ENCODE data around the gene B3GNT3. TPM values are rescaled to one million over a fixed set of nuclear protein-coding genes. Genes with fewer than 3 reads are reported as not detected.

The B3GNT3 gene
- total and polyA plus RNA-seq, 4 donors, result 0.42 to 4.5 (median 1.9) TPM; not detected in 1

DNA sequence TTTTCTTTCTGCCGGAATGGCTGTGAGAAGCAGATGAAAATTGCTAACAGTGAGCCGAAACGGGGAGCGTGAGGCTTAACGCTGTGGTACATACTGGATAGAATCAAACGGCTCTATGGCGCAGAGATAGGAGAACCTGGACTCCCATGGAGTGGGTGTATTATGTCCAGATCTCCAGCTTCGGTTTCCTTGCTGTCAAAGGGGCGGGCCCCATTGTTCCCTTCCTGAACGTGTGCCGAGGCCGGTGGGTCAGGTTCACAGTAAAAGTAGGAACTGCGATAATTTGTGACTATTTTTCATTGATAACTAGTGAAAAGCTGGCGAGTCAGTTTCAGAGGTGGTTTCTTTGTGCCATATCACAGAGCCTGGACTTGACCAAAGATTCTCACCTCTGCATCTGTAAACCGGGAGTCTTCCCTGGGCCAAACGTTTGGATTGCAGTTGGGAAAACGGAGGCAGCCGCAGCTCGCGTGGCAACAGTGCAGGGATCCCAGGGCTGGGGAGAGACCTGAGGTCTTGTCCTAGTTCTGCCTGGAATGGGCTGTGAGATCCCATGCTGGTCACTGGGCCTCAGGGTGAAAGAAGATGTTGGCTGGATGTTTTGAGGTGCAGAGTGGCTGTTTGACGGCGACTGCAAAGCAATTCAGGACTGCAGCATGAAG lies 65.5 kb downstream of the B3GNT3 start:
- Histone ChIP-seq H3K4me1 (ENCODE audit: control insufficient read depth in 1 of 2, insufficient read depth in 2 of 2, low read length in 2 of 2) (peaks cover 2 to 6% of the 10 kb centered on the region in 2 donors), H3K27ac (ENCODE audit: low read depth in 1 of 2, low read length in 2 of 2) (peak overlapping the region in 1 of 2 donors; percentile 2), H3K4me3 (ENCODE audit: low read length in 2 of 2) (peak overlapping the region; percentile 31 to 83), H3K27me3 (ENCODE audit: control insufficient read depth in 1 of 2, insufficient read depth in 2 of 2, low read length in 1 of 2) (no peaks in the 10 kb centered on the region), H3K9me3 (ENCODE audit: control insufficient read depth, low read length) (no peaks in the 10 kb centered on the region), H3K36me3 (ENCODE audit: control insufficient read depth in 1 of 2, insufficient read depth in 2 of 2, low read length in 1 of 2) (peaks cover 0 to 1% of the 10 kb centered on the region in 2 donors)
- intact Hi-C loops (cut with DNase I), result loop anchor here in 1 of 2 donors (5.0 kb wide), 1 partner anchor 137 kb away; no protein-coding TSS in a partner anchor
- ATAC-seq (ENCODE audit: low FRiP score) (no peak), DNase-seq (no peak)
- 2% methylated on average over 22 of the region's 22 CpGs for WGBS, 2 donors

DNA sequence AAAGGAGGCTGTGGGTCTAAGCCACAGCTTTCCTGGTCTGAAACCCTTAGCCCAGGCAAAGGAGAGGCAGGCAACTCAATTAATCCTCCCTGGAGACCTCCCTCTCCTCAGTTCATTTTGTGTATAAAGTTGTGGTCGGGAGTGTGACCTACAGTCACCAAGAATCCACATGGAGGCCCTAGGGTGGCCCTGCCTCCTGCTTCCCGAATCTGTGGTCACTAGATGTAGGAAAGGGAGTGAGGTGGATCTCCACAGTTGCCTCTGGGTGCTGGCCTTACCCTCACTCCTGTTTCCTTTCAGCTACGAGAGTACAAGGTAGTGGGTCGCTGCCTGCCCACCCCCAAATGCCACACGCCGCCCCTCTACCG lies 66.0 kb downstream of the B3GNT3 start:
- intact Hi-C loops (cut with DNase I), result loop anchor here in 1 of 2 donors (5.0 kb wide), 1 partner anchor 136 kb away; no protein-coding TSS in a partner anchor
- Histone ChIP-seq H3K36me3 (ENCODE audit: control insufficient read depth in 1 of 2, insufficient read depth in 2 of 2, low read length in 1 of 2) (peaks cover 0 to 1% of the 10 kb centered on the region in 2 donors), H3K9me3 (ENCODE audit: control insufficient read depth, low read length) (no peaks in the 10 kb centered on the region), H3K27ac (ENCODE audit: low read depth in 1 of 2, low read length in 2 of 2) (no peak overlapping the region), H3K27me3 (ENCODE audit: control insufficient read depth in 1 of 2, insufficient read depth in 2 of 2, low read length in 1 of 2) (no peaks in the 10 kb centered on the region), H3K4me3 (ENCODE audit: low read length in 2 of 2) (peak overlapping the region in 1 of 2 donors; percentile 83), H3K4me1 (ENCODE audit: control insufficient read depth in 1 of 2, insufficient read depth in 2 of 2, low read length in 2 of 2) (peaks cover 2 to 6% of the 10 kb centered on the region in 2 donors)
- 55 to 56% methylated on average over 7 of the region's 7 CpGs for WGBS, 2 donors
- DNase-seq, result no peak
- ATAC-seq (ENCODE audit: low FRiP score), result no peak

DNA sequence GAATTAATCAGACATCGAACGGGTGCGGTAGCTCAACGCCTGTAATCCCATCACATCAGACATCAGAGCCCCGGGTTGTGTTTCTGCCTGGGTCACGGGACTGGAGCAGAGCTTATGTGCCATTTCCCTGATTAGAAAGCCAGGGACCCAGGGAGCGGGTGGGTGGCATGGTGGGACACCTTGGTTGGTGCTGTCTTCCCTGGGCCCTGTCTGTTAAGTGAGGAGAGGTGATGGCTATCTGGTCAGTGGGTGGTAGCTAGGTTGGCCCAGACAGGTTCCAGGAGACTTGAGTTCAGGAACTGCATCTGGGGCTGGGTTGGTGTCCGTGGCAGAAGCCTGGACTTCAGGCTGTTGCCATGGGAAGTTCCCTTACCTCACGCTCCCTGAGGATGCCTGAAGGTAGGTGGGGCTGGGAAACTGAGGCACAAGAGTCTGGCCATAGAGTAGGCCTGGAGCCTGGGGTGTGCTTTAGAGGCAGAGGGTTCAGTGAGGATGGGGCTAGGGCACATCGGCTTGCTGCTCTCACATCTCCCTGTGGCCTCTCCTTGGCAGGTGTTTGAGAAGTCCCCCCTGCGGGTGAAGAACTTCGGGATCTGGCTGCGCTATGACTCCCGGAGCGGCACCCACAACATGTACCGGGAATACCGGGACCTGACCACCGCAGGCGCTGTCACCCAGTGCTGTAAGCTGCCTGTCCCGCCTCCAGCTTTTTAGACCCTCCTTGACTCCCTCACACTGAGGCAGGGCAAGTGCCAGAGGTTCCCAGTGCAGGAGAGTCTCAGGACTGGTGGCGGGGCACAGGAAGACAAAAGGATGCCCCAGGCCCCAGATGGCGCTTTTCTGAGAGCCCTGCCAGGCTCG lies 66.8 kb downstream of the B3GNT3 start:
- no peaks in the 10 kb centered on the region for H3K27me3 ChIP-seq (ENCODE audit: control insufficient read depth in 1 of 2, insufficient read depth in 2 of 2, low read length in 1 of 2)
- peaks cover 2 to 6% of the 10 kb centered on the region in 2 donors for H3K4me1 ChIP-seq (ENCODE audit: control insufficient read depth in 1 of 2, insufficient read depth in 2 of 2, low read length in 2 of 2)
- ATAC-seq (ENCODE audit: low FRiP score) (no peak), DNase-seq (no peak)
- H3K27ac ChIP-seq (ENCODE audit: low read depth in 1 of 2, low read length in 2 of 2), result no peak overlapping the region
- peaks cover 0 to 1% of the 10 kb centered on the region in 2 donors for H3K36me3 ChIP-seq (ENCODE audit: control insufficient read depth in 1 of 2, insufficient read depth in 2 of 2, low read length in 1 of 2)
- no peak overlapping the region for H3K4me3 ChIP-seq (ENCODE audit: low read length in 2 of 2)
- WGBS, 2 donors, result 85 to 91% methylated on average over 22 to 23 of the region's 23 CpGs
- intact Hi-C loops (cut with DNase I), result loop anchor here in 1 of 2 donors (5.0 kb wide), 1 partner anchor 136 kb away; no protein-coding TSS in a partner anchor
- H3K9me3 ChIP-seq (ENCODE audit: control insufficient read depth, low read length), result no peaks in the 10 kb centered on the region

DNA sequence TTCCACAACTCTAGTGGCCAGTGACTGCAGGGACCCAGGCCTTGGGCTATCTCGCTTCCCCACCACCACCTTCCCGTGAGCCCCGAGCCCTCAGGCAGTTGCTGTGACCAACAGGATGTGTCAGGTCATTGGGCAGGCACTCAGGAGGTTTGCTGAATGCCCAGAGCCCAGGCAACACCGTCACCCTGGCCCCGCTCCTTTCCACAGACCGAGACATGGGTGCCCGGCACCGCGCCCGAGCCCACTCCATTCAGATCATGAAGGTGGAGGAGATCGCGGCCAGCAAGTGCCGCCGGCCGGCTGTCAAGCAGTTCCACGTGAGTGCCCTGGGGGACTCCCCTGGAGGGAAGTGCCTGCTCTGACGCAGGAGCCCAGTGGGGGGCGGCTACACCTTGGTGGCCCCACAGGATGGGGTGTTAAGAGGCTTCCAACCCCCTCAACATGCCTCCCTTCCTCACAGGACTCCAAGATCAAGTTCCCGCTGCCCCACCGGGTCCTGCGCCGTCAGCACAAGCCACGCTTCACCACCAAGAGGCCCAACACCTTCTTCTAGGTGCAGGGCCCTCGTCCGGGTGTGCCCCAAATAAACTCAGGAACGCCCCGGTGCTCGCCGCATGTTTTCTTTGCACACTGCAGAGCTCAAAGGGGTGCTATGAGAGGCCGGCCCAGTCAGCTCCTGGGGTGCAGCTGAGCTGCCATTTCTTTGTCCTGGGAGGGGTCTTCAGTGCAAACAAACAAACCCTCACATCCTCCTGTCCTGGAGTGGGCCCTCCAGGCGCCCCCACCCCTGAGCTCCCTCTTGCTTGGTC lies 68.0 kb downstream of the B3GNT3 start:
- Histone ChIP-seq H3K4me1 (ENCODE audit: control insufficient read depth in 1 of 2, insufficient read depth in 2 of 2, low read length in 2 of 2) (peaks cover 2 to 6% of the 10 kb centered on the region in 2 donors), H3K4me3 (ENCODE audit: low read length in 2 of 2) (no peak overlapping the region), H3K27ac (ENCODE audit: low read depth in 1 of 2, low read length in 2 of 2) (no peak overlapping the region), H3K27me3 (ENCODE audit: control insufficient read depth in 1 of 2, insufficient read depth in 2 of 2, low read length in 1 of 2) (no peaks in the 10 kb centered on the region), H3K36me3 (ENCODE audit: control insufficient read depth in 1 of 2, insufficient read depth in 2 of 2, low read length in 1 of 2) (peaks cover 0 to 1% of the 10 kb centered on the region in 2 donors), H3K9me3 (ENCODE audit: control insufficient read depth, low read length) (no peaks in the 10 kb centered on the region)
- ATAC-seq (ENCODE audit: low FRiP score), result no peak
- intact Hi-C loops (cut with DNase I), result loop anchor here in 1 of 2 donors (5.0 kb wide), 1 partner anchor 134 kb away; no protein-coding TSS in a partner anchor
- WGBS, 2 donors, result 88 to 90% methylated on average over 27 to 31 of the region's 31 CpGs
- no peak for DNase-seq

Other genes starting within 250 kb of the B3GNT3 start
- 10 to 100 TPM; 67.1 to 91.2 TPM for gene COLGALT1, start 239.5 kb upstream of the B3GNT3 start, total RNA-seq
- gene COLGALT1, start 239.5 kb upstream of the B3GNT3 start, polyA plus RNA-seq, result 10 to 100 TPM; 26.3 to 45.6 TPM
- 1 to 10 TPM; 2.4 to 2.8 TPM for gene UNC13A, start 106.8 kb upstream of the B3GNT3 start, total RNA-seq
- 1 to 10 TPM in 1 of 2 donors, under 1 TPM in 1; 0.38 to 1.3 TPM for gene UNC13A, start 106.8 kb upstream of the B3GNT3 start, polyA plus RNA-seq
- gene MAP1S, start 75.7 kb upstream of the B3GNT3 start, total RNA-seq, result 10 to 100 TPM; 53.6 to 60.1 TPM
- gene MAP1S, start 75.7 kb upstream of the B3GNT3 start, polyA plus RNA-seq, result 10 to 100 TPM in 1 of 2 donors, 1 to 10 TPM in 1; 9.9 to 18.9 TPM
- gene FCHO1, start 43.7 kb upstream of the B3GNT3 start, total RNA-seq, result 1 to 10 TPM; 2.9 to 6.9 TPM
- 1 to 10 TPM; 1.5 to 1.6 TPM for gene FCHO1, start 43.7 kb upstream of the B3GNT3 start, polyA plus RNA-seq
- gene INSL3, start 26.4 kb downstream of the B3GNT3 start, total RNA-seq, result not detected
- not detected for gene INSL3, start 26.4 kb downstream of the B3GNT3 start, polyA plus RNA-seq
- gene JAK3, start 52.8 kb downstream of the B3GNT3 start, total RNA-seq, result 10 to 100 TPM; 15.4 to 33.3 TPM
- 1 to 10 TPM; 2.3 to 2.6 TPM for gene JAK3, start 52.8 kb downstream of the B3GNT3 start, polyA plus RNA-seq
- 1,000 to 10,000 TPM; 1,221 to 1,276 TPM for gene RPL18A, start 64.8 kb downstream of the B3GNT3 start, total RNA-seq
- 1,000 to 10,000 TPM; 2,303 to 3,237 TPM for gene RPL18A, start 64.8 kb downstream of the B3GNT3 start, polyA plus RNA-seq
- gene SLC5A5, start 76.8 kb downstream of the B3GNT3 start, total RNA-seq, result not detected
- gene SLC5A5, start 76.8 kb downstream of the B3GNT3 start, polyA plus RNA-seq, result under 1 TPM in 1 of 2 donors, not detected in 1; 0.03 TPM
- gene CCDC124, start 137.9 kb downstream of the B3GNT3 start, total RNA-seq, result 10 to 100 TPM; 48.9 to 58.7 TPM
- gene CCDC124, start 137.9 kb downstream of the B3GNT3 start, polyA plus RNA-seq, result 100 to 1,000 TPM; 123 to 162 TPM
- gene KCNN1, start 172.0 kb downstream of the B3GNT3 start, total RNA-seq, result under 1 TPM in 1 of 2 donors, not detected in 1; 0.13 TPM
- under 1 TPM in 1 of 2 donors, not detected in 1; 0.13 TPM for gene KCNN1, start 172.0 kb downstream of the B3GNT3 start, polyA plus RNA-seq
- 10 to 100 TPM; 40.6 to 60.5 TPM for gene ARRDC2, start 213.0 kb downstream of the B3GNT3 start, total RNA-seq
- 100 to 1,000 TPM in 1 of 2 donors, 10 to 100 TPM in 1; 82.5 to 104 TPM for gene ARRDC2, start 213.0 kb downstream of the B3GNT3 start, polyA plus RNA-seq